ENCODE data around the gene TRIM28.

TRIM28 gene

GRCh38 chr19:58556622-58557220 is 12.9 kb downstream of the TRIM28 start:
- TF ChIP-seq NFIC (IDR thresholded peaks at IDR 0.05) = no peak
- no peak for TF ChIP-seq TAF1 (IDR thresholded peaks at IDR 0.05; ENCODE audit: low read depth)
- TF ChIP-seq MAX (IDR thresholded peaks at IDR 0.05) = no peak
- TF ChIP-seq TCF12 (IDR thresholded peaks at IDR 0.05; ENCODE audit: low read depth) = no peak
- TF ChIP-seq CEBPB (IDR thresholded peaks at IDR 0.05) = no peak
- TF ChIP-seq REST (IDR thresholded peaks at IDR 0.05; ENCODE audit: low read depth) = no peak
- no peak for TF ChIP-seq ZBTB7A (IDR thresholded peaks at IDR 0.05; ENCODE audit: low read depth)
- TF ChIP-seq EP300 (IDR thresholded peaks at IDR 0.05; ENCODE audit: borderline replicate concordance) = no peak
- TF ChIP-seq EGR1 (IDR thresholded peaks at IDR 0.05) = no peak
- no peak for TF ChIP-seq CREB1 (IDR thresholded peaks at IDR 0.05; ENCODE audit: low read depth)
- TF ChIP-seq FOXM1 (IDR thresholded peaks at IDR 0.05; ENCODE audit: borderline replicate concordance, low read depth) = no peak
- TF ChIP-seq USF1 (IDR thresholded peaks at IDR 0.05) = no peak

- no peak for TF ChIP-seq TAF1 (IDR thresholded peaks at IDR 0.05; ENCODE audit: low read depth)
- no peak for TF ChIP-seq TEAD4 (IDR thresholded peaks at IDR 0.05)
- no peak for TF ChIP-seq EGR1 (IDR thresholded peaks at IDR 0.05)
- TF ChIP-seq EP300 (IDR thresholded peaks at IDR 0.05; ENCODE audit: borderline replicate concordance) = no peak
- no peak for TF ChIP-seq RAD21 (IDR thresholded peaks at IDR 0.05; ENCODE audit: low read depth)
- no peak for TF ChIP-seq YY1 (IDR thresholded peaks at IDR 0.05; ENCODE audit: low read depth)
- no peak for TF ChIP-seq CREB1 (IDR thresholded peaks at IDR 0.05; ENCODE audit: low read depth)
- no peak for TF ChIP-seq ZBTB7A (IDR thresholded peaks at IDR 0.05; ENCODE audit: low read depth)
- no peak for TF ChIP-seq CEBPB (IDR thresholded peaks at IDR 0.05)
- no peak for TF ChIP-seq USF1 (IDR thresholded peaks at IDR 0.05)
- TF ChIP-seq NFIC (IDR thresholded peaks at IDR 0.05) = no peak
- TF ChIP-seq REST (IDR thresholded peaks at IDR 0.05; ENCODE audit: low read depth) = no peak
- no peak for TF ChIP-seq FOXM1 (IDR thresholded peaks at IDR 0.05; ENCODE audit: borderline replicate concordance, low read depth)
- no peak for TF ChIP-seq TCF12 (IDR thresholded peaks at IDR 0.05; ENCODE audit: low read depth)
- TF ChIP-seq MAX (IDR thresholded peaks at IDR 0.05) = no peak
Observed at GRCh38 chr19:58557221-58558065, 13.6 kb downstream of the TRIM28 start.

GRCh38 chr19:58558066-58558622 is 14.3 kb downstream of the TRIM28 start, which contains the start of gene UBE2M:
TSS of gene UBE2M (minus strand) at chr19:58558611. CDS start at chr19:58558381, 230 bp downstream.
- TF ChIP-seq EGR1 (IDR thresholded peaks at IDR 0.05) (no peak), CREB1 (IDR thresholded peaks at IDR 0.05; ENCODE audit: low read depth) (no peak), ZBTB7A (IDR thresholded peaks at IDR 0.05; ENCODE audit: low read depth) (no peak), CEBPB (IDR thresholded peaks at IDR 0.05) (no peak)

- TF ChIP-seq FOXM1 (IDR thresholded peaks at IDR 0.05; ENCODE audit: borderline replicate concordance, low read depth) (no peak; the same call in 1 of the 2 replicates), TAF1 (IDR thresholded peaks at IDR 0.05; ENCODE audit: low read depth) (peak; percentile 63), EP300 (IDR thresholded peaks at IDR 0.05; ENCODE audit: borderline replicate concordance) (no peak), ZBTB7A (IDR thresholded peaks at IDR 0.05; ENCODE audit: low read depth) (no peak), TCF12 (IDR thresholded peaks at IDR 0.05; ENCODE audit: low read depth) (peak; percentile 48; the same call in 1 of the 2 replicates), NFIC (IDR thresholded peaks at IDR 0.05) (no peak), USF1 (IDR thresholded peaks at IDR 0.05) (no peak; the same call in 1 of the 2 replicates), CEBPB (IDR thresholded peaks at IDR 0.05) (no peak), CREB1 (IDR thresholded peaks at IDR 0.05; ENCODE audit: low read depth) (peak; percentile 88), REST (IDR thresholded peaks at IDR 0.05; ENCODE audit: low read depth) (no peak), YY1 (IDR thresholded peaks at IDR 0.05; ENCODE audit: low read depth) (peak; percentile 96), MAX (IDR thresholded peaks at IDR 0.05) (peak; percentile 87), EGR1 (IDR thresholded peaks at IDR 0.05) (peak; percentile 31; the same call in 1 of the 2 replicates), TEAD4 (IDR thresholded peaks at IDR 0.05) (peak; percentile 29; the same call in 1 of the 2 replicates), RAD21 (IDR thresholded peaks at IDR 0.05; ENCODE audit: low read depth) (no peak)
Observed at GRCh38 chr19:58558623-58559274, 14.9 kb downstream of the TRIM28 start.
